ENCODE data around the gene BLOC1S1. TPM values are rescaled to one million over a fixed set of nuclear protein-coding genes. Genes with fewer than 3 reads are reported as not detected.
A peak's percentile ranks its signal among the peaks of the same experiment; 100 is the strongest.
"Not testable (repeated sequence)": the region's sequence is repeated elsewhere in the genome, so short reads cannot be mapped to it uniquely, and the experiment has no call there.

Gene BLOC1S1
- total RNA-seq, 2 experiments from 2014 or later, result 118 to 124 TPM

- DNase-seq, result no peak
- Mint-ChIP-seq H3K4me1 (ENCODE audit: low read depth) (peaks cover 26% of the 10 kb centered on the region), H3K9me3 (no peaks in the 10 kb centered on the region), H3K27ac (no peak overlapping the region), H3K27me3 (ENCODE audit: low read depth) (no peaks in the 10 kb centered on the region), H3K36me3 (ENCODE audit: low read depth) (peaks cover 6% of the 10 kb centered on the region), H3K4me3 (peak overlapping the region; percentile 84)
- CTCF ChIA-PET, result interaction anchor here (0.6 to 2.0 kb wide), 9 partner anchors 14 to 389 kb away, joined by 3 to 8 read pairs (median 3); no protein-coding TSS in a partner anchor
- intact Hi-C loops (cut with micrococcal nuclease), result loop anchor here (10.0 kb wide), 1 partner anchor 720 kb away; the partner anchor contains the start of gene SPRYD4
These were observed 28.6 kb downstream of the BLOC1S1 start for GRCh38 chr12:55744340-55745030.

- CTCF ChIA-PET, result interaction anchor here (1.0 to 3.4 kb wide), 4 partner anchors 8 to 75 kb away, joined by 3 to 21 read pairs (median 3); no protein-coding TSS in a partner anchor
- intact Hi-C loops (cut with micrococcal nuclease), result loop anchor here (10.0 kb wide), 1 partner anchor 719 kb away; the partner anchor contains the start of gene SPRYD4
- peak; percentile 5 for DNase-seq
- H3K36me3 Mint-ChIP-seq (ENCODE audit: low read depth), result peaks cover 9% of the 10 kb centered on the region
- H3K4me1 Mint-ChIP-seq (ENCODE audit: low read depth), result peaks cover 26% of the 10 kb centered on the region
- no peak overlapping the region for H3K4me3 Mint-ChIP-seq
- no peak overlapping the region for H3K27ac Mint-ChIP-seq
- no peaks in the 10 kb centered on the region for H3K9me3 Mint-ChIP-seq
- no peaks in the 10 kb centered on the region for H3K27me3 Mint-ChIP-seq (ENCODE audit: low read depth)
These were observed 29.7 kb downstream of the BLOC1S1 start for GRCh38 chr12:55745361-55746173.

GRCh38 chr12:55746174-55746912 is 30.5 kb downstream of the BLOC1S1 start:
- no peak for DNase-seq
- peaks cover 24% of the 10 kb centered on the region for H3K4me1 Mint-ChIP-seq (ENCODE audit: low read depth)

GRCh38 chr12:55746913-55747231 is 31.0 kb downstream of the BLOC1S1 start:
- DNase-seq, result no peak
- Mint-ChIP-seq H3K27me3 (ENCODE audit: low read depth) (no peaks in the 10 kb centered on the region), H3K4me3 (no peak overlapping the region), H3K4me1 (ENCODE audit: low read depth) (peaks cover 24% of the 10 kb centered on the region), H3K36me3 (ENCODE audit: low read depth) (peaks cover 12% of the 10 kb centered on the region), H3K9me3 (no peaks in the 10 kb centered on the region), H3K27ac (no peak overlapping the region)
- CTCF ChIA-PET, result interaction anchor here (1.0 to 3.4 kb wide), 6 partner anchors 9 to 180 kb away, joined by 3 to 21 read pairs (median 4); no protein-coding TSS in a partner anchor
- intact Hi-C loops (cut with micrococcal nuclease), result loop anchor here (10.0 kb wide), 1 partner anchor 718 kb away; the partner anchor contains the start of gene SPRYD4

More at GRCh38 chr12:55746174-55746912, 30.5 kb downstream of the BLOC1S1 start:
- no peaks in the 10 kb centered on the region for H3K27me3 Mint-ChIP-seq (ENCODE audit: low read depth)
- no peaks in the 10 kb centered on the region for H3K9me3 Mint-ChIP-seq
- H3K4me3 Mint-ChIP-seq, result no peak overlapping the region
- intact Hi-C loops (cut with micrococcal nuclease), result loop anchor here (10.0 kb wide), 1 partner anchor 718 kb away; the partner anchor contains the start of gene SPRYD4
- H3K36me3 Mint-ChIP-seq (ENCODE audit: low read depth), result peaks cover 12% of the 10 kb centered on the region
- CTCF ChIA-PET, result interaction anchor here (0.6 to 3.4 kb wide), 7 partner anchors 8 to 343 kb away, joined by 3 to 21 read pairs (median 3); no protein-coding TSS in a partner anchor
- no peak overlapping the region for H3K27ac Mint-ChIP-seq

GRCh38 chr12:55748230-55748993 is 32.6 kb downstream of the BLOC1S1 start:
- Mint-ChIP-seq H3K36me3 (ENCODE audit: low read depth) (peaks cover 12% of the 10 kb centered on the region), H3K27ac (peak overlapping the region; percentile 2)
- CTCF ChIA-PET, result interaction anchor here (0.5 to 3.4 kb wide), 6 partner anchors 10 to 414 kb away, joined by 3 to 21 read pairs (median 4); no protein-coding TSS in a partner anchor

GRCh38 chr12:55755246-55755645 is 39.4 kb downstream of the BLOC1S1 start:
- Mint-ChIP-seq H3K9me3 (no peaks in the 10 kb centered on the region), H3K27ac (peak overlapping the region; percentile 25), H3K36me3 (ENCODE audit: low read depth) (peaks cover 28% of the 10 kb centered on the region), H3K4me3 (no peak overlapping the region), H3K27me3 (ENCODE audit: low read depth) (no peaks in the 10 kb centered on the region), H3K4me1 (ENCODE audit: low read depth) (peaks cover 13% of the 10 kb centered on the region)
- DNase-seq, result no peak
- intact Hi-C loops (cut with micrococcal nuclease), result no loop called here
- CTCF ChIA-PET, result interaction anchor here (1.3 to 1.8 kb wide), 3 partner anchors 16 to 40 kb away, joined by 3 to 5 read pairs (median 4); no protein-coding TSS in a partner anchor

More at GRCh38 chr12:55748230-55748993, 32.6 kb downstream of the BLOC1S1 start:
- no peaks in the 10 kb centered on the region for H3K27me3 Mint-ChIP-seq (ENCODE audit: low read depth)
- no peak for DNase-seq
- intact Hi-C loops (cut with micrococcal nuclease), result loop anchor here (10.0 kb wide), 1 partner anchor 716 kb away; the partner anchor contains the start of gene SPRYD4
- peaks cover 19% of the 10 kb centered on the region for H3K4me1 Mint-ChIP-seq (ENCODE audit: low read depth)
- no peaks in the 10 kb centered on the region for H3K9me3 Mint-ChIP-seq
- H3K4me3 Mint-ChIP-seq, result no peak overlapping the region

GRCh38 chr12:55757701-55758100 is 41.9 kb downstream of the BLOC1S1 start:
- Mint-ChIP-seq H3K36me3 (ENCODE audit: low read depth) (peaks cover 34% of the 10 kb centered on the region), H3K4me3 (no peak overlapping the region), H3K4me1 (ENCODE audit: low read depth) (peaks cover 25% of the 10 kb centered on the region), H3K27me3 (ENCODE audit: low read depth) (no peaks in the 10 kb centered on the region), H3K9me3 (no peaks in the 10 kb centered on the region), H3K27ac (no peak overlapping the region)
- intact Hi-C loops (cut with micrococcal nuclease), result no loop called here
- CTCF ChIA-PET, result interaction anchor here (0.7 to 1.6 kb wide), 2 partner anchors 11 to 15 kb away, joined by 3 to 4 read pairs; no protein-coding TSS in a partner anchor
- no peak for DNase-seq

- peaks cover 34% of the 10 kb centered on the region for H3K36me3 Mint-ChIP-seq (ENCODE audit: low read depth)
- CTCF ChIA-PET, result interaction anchor here (0.7 kb wide), 1 partner anchor 14 kb away, joined by 3 read pairs; no protein-coding TSS in a partner anchor
- H3K27me3 Mint-ChIP-seq (ENCODE audit: low read depth); DNase-seq; intact Hi-C loops (cut with micrococcal nuclease); H3K9me3 Mint-ChIP-seq; H3K4me3 Mint-ChIP-seq; H3K27ac Mint-ChIP-seq: not testable (repeated sequence)
- peaks cover 25% of the 10 kb centered on the region for H3K4me1 Mint-ChIP-seq (ENCODE audit: low read depth)
These were observed 42.7 kb downstream of the BLOC1S1 start for GRCh38 chr12:55758575-55758974.

- DNase-seq, result peak; percentile 72
- intact Hi-C loops (cut with micrococcal nuclease), result no loop called here
- Mint-ChIP-seq H3K36me3 (ENCODE audit: low read depth) (peaks cover 29% of the 10 kb centered on the region), H3K27ac (peak overlapping the region; percentile 69), H3K4me3 (no peak overlapping the region), H3K4me1 (ENCODE audit: low read depth) (peaks cover 18% of the 10 kb centered on the region), H3K9me3 (no peaks in the 10 kb centered on the region), H3K27me3 (ENCODE audit: low read depth) (no peaks in the 10 kb centered on the region)
- CTCF ChIA-PET, result interaction anchor here (1.0 to 1.7 kb wide), 4 partner anchors 16 to 235 kb away, joined by 3 to 4 read pairs (median 4); no protein-coding TSS in a partner anchor
These were observed 44.8 kb downstream of the BLOC1S1 start for GRCh38 chr12:55760663-55761062.

GRCh38 chr12:55762646-55763045 is 46.8 kb downstream of the BLOC1S1 start:
- H3K36me3 Mint-ChIP-seq (ENCODE audit: low read depth), result peaks cover 23% of the 10 kb centered on the region
- H3K4me3 Mint-ChIP-seq, result no peak overlapping the region
- no peak overlapping the region for H3K27ac Mint-ChIP-seq
- intact Hi-C loops (cut with micrococcal nuclease), result no loop called here
- H3K27me3 Mint-ChIP-seq (ENCODE audit: low read depth), result no peaks in the 10 kb centered on the region
- DNase-seq, result no peak
- H3K9me3 Mint-ChIP-seq, result no peaks in the 10 kb centered on the region
- peaks cover 13% of the 10 kb centered on the region for H3K4me1 Mint-ChIP-seq (ENCODE audit: low read depth)
- CTCF ChIA-PET, result interaction anchor here (1.2 kb wide), 1 partner anchor 24 kb away, joined by 6 read pairs; no protein-coding TSS in a partner anchor

All from activated naive CD4-positive, alpha-beta T cell treated with anti-CD3 and anti-CD28 coated beads for 36 hours (primary cell).